Ovary (tissue), 3 donors: ENCODE results near the gene PHYH.

Experiments
- POLR2A ChIP-seq: fragments of 450-650 bp; IDR thresholded peaks from one replicate; pipeline ENCODE4 v1.6.1; 2017; ENCODE audit warnings: antibody characterized with exemption, mild to moderate bottlenecking, moderate library complexity
- TF ChIP-seq, protein P1 (sequence below), 3 donors: fragments of 450-650 bp in 2 of 3; fragments of 200-600 bp in 1 of 3; IDR thresholded peaks; one replicate each; pipeline versions ENCODE4 v1.5.1 to v1.8.0; 2016 to 2022; ENCODE audit warnings: antibody characterized with exemption in 3 of 3, mild to moderate bottlenecking in 1 of 3
- donor health status: DM: no; HTN: no; CAD: no.

DNA sequence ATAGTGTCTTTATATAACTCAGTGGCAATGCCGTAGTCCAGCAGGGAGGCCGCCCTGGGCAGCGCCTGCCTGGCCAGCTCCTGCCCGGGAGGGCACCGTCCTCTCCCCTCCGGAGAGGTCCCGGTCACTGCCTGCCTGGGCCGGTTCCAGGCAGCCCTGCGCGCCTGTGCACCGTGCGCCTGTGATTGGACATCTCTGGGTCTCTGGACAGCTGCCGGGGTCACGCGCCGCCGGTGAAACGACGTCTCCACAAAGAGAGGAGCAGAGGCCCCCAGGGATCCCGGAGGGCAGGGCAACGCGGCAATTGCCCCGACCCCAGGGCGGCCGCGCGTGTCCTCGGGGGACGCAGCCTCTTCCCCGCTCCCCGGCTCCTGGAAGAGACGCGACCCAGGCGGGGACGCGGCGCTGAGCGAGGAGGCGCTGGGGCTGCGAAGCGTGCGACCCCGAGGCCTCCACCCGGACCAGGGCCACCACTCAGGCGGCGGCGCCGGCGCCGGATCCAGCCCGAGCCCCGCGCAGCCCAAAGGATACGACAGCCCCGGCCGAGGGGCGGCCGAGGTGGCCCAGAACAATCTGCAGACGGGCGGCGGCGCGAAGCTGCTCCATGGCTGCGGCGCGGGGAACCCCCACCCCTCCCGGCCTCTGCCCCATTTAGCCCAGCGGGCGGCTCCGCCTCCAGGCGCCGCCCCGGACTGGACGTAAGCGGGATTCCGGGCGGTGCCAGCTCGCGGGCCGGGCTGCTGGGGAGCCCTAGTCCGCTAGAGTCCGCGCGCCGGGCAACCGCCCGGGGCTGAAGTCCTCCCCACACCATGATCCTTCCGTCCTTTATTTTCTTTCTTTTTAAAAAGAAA is at the start of gene PHYH:
- peak; percentile 74 for TF ChIP-seq POLR2A
- TF ChIP-seq, protein P1, sequence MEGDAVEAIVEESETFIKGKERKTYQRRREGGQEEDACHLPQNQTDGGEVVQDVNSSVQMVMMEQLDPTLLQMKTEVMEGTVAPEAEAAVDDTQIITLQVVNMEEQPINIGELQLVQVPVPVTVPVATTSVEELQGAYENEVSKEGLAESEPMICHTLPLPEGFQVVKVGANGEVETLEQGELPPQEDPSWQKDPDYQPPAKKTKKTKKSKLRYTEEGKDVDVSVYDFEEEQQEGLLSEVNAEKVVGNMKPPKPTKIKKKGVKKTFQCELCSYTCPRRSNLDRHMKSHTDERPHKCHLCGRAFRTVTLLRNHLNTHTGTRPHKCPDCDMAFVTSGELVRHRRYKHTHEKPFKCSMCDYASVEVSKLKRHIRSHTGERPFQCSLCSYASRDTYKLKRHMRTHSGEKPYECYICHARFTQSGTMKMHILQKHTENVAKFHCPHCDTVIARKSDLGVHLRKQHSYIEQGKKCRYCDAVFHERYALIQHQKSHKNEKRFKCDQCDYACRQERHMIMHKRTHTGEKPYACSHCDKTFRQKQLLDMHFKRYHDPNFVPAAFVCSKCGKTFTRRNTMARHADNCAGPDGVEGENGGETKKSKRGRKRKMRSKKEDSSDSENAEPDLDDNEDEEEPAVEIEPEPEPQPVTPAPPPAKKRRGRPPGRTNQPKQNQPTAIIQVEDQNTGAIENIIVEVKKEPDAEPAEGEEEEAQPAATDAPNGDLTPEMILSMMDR (IDR thresholded peaks at IDR 0.05), result peak in 2 of 3 donors; percentile 1 to 22
